Loucy (cell line): ENCODE measurements around the gene RDM1.

Source experiments
- H2AFZ ChIP-seq: fragments of 200-600 bp; sonication (generic); 2 replicates; pipeline ENCODE4 v1.6.0; 2016; ENCODE audit warnings: antibody characterized with exemption, mild to moderate bottlenecking, low read length, moderate library complexity
- H3F3A ChIP-seq: fragments of 200-600 bp; 2 replicates; pipeline ENCODE4 v1.6.0; 2016; ENCODE audit warnings: antibody characterized with exemption, low read depth, mild to moderate bottlenecking
- H3K27me3 ChIP-seq: fragments of 200-600 bp; sonication (generic); 2 replicates; pipeline ENCODE4 v1.6.1; 2014; ENCODE audit warnings: low read length, mild to moderate bottlenecking; ENCODE audit not compliant: insufficient read depth, poor library complexity, severe bottlenecking
- H3K36me3 ChIP-seq: fragments of 200-600 bp; sonication (generic); 2 replicates; pipeline ENCODE4 v1.6.1; 2016; ENCODE audit warnings: low read length; ENCODE audit not compliant: insufficient read depth
- H3K4me1 ChIP-seq: fragments of 200-600 bp; sonication (generic); 2 replicates; pipeline ENCODE4 v1.5.1; 2014; ENCODE audit warnings: low read length, mild to moderate bottlenecking; ENCODE audit not compliant: insufficient read depth, poor library complexity, severe bottlenecking
- H3K4me2 ChIP-seq: fragments of 200-600 bp; sonication (generic); 2 replicates; pipeline ENCODE4 v1.6.0; 2014; ENCODE audit warnings: antibody characterized with exemption, low read length, low read depth, mild to moderate bottlenecking; ENCODE audit not compliant: poor library complexity, severe bottlenecking
- H3K4me3 ChIP-seq: fragments of 200-600 bp; sonication (generic); 2 replicates; pipeline ENCODE4 v1.5.1; 2014; ENCODE audit warnings: low read length, mild to moderate bottlenecking, mixed read lengths; ENCODE audit not compliant: poor library complexity, severe bottlenecking
- H3K79me2 ChIP-seq: fragments of 200-600 bp; sonication (generic); 2 replicates; pipeline ENCODE4 v1.6.1; 2014; ENCODE audit warnings: low read length; ENCODE audit not compliant: insufficient read depth
- H3K9ac ChIP-seq: fragments of 200-600 bp; sonication (generic); 2 replicates; pipeline ENCODE4 v1.6.0; 2014; ENCODE audit warnings: mild to moderate bottlenecking, low read depth, low read length, moderate library complexity; ENCODE audit not compliant: poor library complexity, severe bottlenecking
- H3K9me2 ChIP-seq: fragments of 200-600 bp; sonication (generic); replicated peaks from 2 replicates; pipeline ENCODE4 v1.6.1; 2016; ENCODE audit warnings: low read depth, low read length, mixed read lengths
- H3K9me3 ChIP-seq: fragments of 200-600 bp; sonication (generic); 2 replicates; pipeline ENCODE4 v1.6.1; 2014; ENCODE audit warnings: mild to moderate bottlenecking, antibody characterized with exemption, low read length, low read depth; ENCODE audit not compliant: insufficient read depth
- H4K20me1 ChIP-seq: fragments of 200-600 bp; sonication (generic); 2 replicates; pipeline ENCODE4 v1.6.0; 2014; ENCODE audit warnings: antibody characterized with exemption, low read length, mild to moderate bottlenecking; ENCODE audit not compliant: insufficient read depth, poor library complexity, severe bottlenecking
- CTCF ChIP-seq: fragments of 200-600 bp; sonication (generic); conservative IDR thresholded peaks from 2 replicates; pipeline ENCODE4 v1.5.1; 2014; ENCODE audit warnings: mild to moderate bottlenecking, antibody characterized with exemption, low read length
- EZH2phosphoT487 ChIP-seq: fragments of 200-600 bp; IDR thresholded peaks from 2 replicates; pipeline ENCODE4 v1.6.1; 2018; ENCODE audit warnings: antibody characterized with exemption, mild to moderate bottlenecking, moderate library complexity, borderline replicate concordance

Gene RDM1

GRCh38 chr17:35972066-35972465, 41.5 kb upstream of the RDM1 start:
- Histone ChIP-seq H3K9me3 (no peaks in the 10 kb centered on the region), H3K79me2 (no peaks in the 10 kb centered on the region), H3F3A (no peaks in the 10 kb centered on the region), H3K4me3 (no peak overlapping the region), H3K4me1 (no peaks in the 10 kb centered on the region), H2AFZ (no peak overlapping the region), H3K9ac (no peak overlapping the region), H3K4me2 (no peak overlapping the region), H3K36me3 (no peaks in the 10 kb centered on the region), H3K27me3 (no peaks in the 10 kb centered on the region), H4K20me1 (no peaks in the 10 kb centered on the region), H3K9me2 (no peaks in the 10 kb centered on the region)
- TF ChIP-seq EZH2phosphoT487 (no peak), CTCF (no peak)

- no peaks in the 10 kb centered on the region for H3K9me2 ChIP-seq
- H4K20me1 ChIP-seq = no peaks in the 10 kb centered on the region
- no peak overlapping the region for H3K4me3 ChIP-seq
- H3K4me2 ChIP-seq = no peak overlapping the region
- TF ChIP-seq EZH2phosphoT487 (no peak), CTCF (peak; percentile 79)
- no peaks in the 10 kb centered on the region for H3K79me2 ChIP-seq
- H3K27me3 ChIP-seq = no peaks in the 10 kb centered on the region
- no peak overlapping the region for H2AFZ ChIP-seq
- no peaks in the 10 kb centered on the region for H3F3A ChIP-seq
- H3K36me3 ChIP-seq = no peaks in the 10 kb centered on the region
- no peak overlapping the region for H3K9ac ChIP-seq
- H3K4me1 ChIP-seq = no peaks in the 10 kb centered on the region
- H3K9me3 ChIP-seq = no peaks in the 10 kb centered on the region
Measured at GRCh38 chr17:35969558-35970380, 39.2 kb upstream of the RDM1 start.

GRCh38 chr17:35968520-35969054, 38.0 kb upstream of the RDM1 start:
- H3F3A ChIP-seq = no peaks in the 10 kb centered on the region
- H2AFZ ChIP-seq = no peak overlapping the region; the same call in 1 of the 2 replicates
- no peak overlapping the region for H3K4me2 ChIP-seq
- H3K4me1 ChIP-seq = no peaks in the 10 kb centered on the region
- H3K9me2 ChIP-seq = no peaks in the 10 kb centered on the region
- H3K36me3 ChIP-seq = no peaks in the 10 kb centered on the region
- H3K27me3 ChIP-seq = no peaks in the 10 kb centered on the region
- H4K20me1 ChIP-seq = no peaks in the 10 kb centered on the region
- H3K79me2 ChIP-seq = no peaks in the 10 kb centered on the region
- no peaks in the 10 kb centered on the region for H3K9me3 ChIP-seq
- no peak for TF ChIP-seq EZH2phosphoT487
- no peak for TF ChIP-seq CTCF
- no peak overlapping the region for H3K4me3 ChIP-seq
- no peak overlapping the region for H3K9ac ChIP-seq
